Measurements from ENCODE around the gene SERPINA3.

Gene SERPINA3

GRCh38 chr14:94612580-94613554 lies 676 bp downstream of the SERPINA3 start:
- DNase-seq (ENCODE audit: low read depth in 2 of 3, low spot score in 2 of 3): no peak

DNA sequence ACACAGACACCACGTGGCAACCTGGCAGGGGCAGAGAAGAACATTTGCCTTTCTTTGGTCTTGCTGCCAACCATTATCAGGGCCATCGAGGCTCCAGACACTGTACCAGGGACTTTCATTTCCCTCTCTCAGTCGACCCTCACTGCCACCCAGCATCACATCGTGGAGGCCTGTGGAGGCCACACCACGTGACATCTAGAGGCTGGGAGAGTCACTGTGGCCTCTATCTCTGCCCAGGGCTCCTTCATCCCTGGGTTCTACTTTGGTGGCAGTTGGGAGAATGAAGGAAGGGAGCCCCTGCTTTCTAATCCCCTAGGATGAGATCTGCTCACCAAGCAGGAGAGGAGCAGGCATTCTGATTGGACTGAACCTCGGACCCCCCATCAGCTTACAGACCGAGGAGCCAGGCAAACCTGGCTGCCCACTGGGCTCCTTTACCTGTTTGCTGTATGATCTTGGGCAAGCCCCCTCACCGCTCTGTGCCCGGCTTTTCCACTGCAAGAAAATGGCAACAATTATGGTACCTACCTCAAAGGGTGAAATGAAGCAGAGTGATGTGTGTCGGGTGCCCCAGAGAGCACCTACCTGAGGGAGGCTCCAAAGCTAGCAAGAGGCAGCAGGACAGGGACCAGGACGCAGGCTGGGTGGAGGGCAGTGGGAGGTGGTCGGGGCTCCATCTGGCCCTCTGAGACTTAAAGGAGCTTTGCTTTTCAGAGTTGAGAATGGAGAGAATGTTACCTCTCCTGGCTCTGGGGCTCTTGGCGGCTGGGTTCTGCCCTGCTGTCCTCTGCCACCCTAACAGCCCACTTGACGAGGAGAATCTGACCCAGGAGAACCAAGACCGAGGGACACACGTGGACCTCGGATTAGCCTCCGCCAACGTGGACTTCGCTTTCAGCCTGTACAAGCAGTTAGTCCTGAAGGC lies 1.8 kb downstream of the SERPINA3 start:
- no peak for DNase-seq (ENCODE audit: low read depth in 2 of 3, low spot score in 2 of 3)

DNA sequence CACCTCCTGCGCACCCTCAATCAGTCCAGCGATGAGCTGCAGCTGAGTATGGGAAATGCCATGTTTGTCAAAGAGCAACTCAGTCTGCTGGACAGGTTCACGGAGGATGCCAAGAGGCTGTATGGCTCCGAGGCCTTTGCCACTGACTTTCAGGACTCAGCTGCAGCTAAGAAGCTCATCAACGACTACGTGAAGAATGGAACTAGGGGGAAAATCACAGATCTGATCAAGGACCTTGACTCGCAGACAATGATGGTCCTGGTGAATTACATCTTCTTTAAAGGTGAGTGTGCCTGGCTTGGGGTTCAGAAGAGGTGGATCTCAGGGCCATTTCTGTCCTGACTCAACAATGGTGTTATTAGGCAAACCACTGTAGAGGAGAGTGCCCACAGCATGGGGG lies 2.6 kb downstream of the SERPINA3 start:
- no peak for DNase-seq (ENCODE audit: low read depth in 2 of 3, low spot score in 2 of 3)

- DNase-seq (ENCODE audit: low read depth in 2 of 3, low spot score in 2 of 3): no peak
Observed at GRCh38 chr14:94615254-94615653, 3.1 kb downstream of the SERPINA3 start.

DNA sequence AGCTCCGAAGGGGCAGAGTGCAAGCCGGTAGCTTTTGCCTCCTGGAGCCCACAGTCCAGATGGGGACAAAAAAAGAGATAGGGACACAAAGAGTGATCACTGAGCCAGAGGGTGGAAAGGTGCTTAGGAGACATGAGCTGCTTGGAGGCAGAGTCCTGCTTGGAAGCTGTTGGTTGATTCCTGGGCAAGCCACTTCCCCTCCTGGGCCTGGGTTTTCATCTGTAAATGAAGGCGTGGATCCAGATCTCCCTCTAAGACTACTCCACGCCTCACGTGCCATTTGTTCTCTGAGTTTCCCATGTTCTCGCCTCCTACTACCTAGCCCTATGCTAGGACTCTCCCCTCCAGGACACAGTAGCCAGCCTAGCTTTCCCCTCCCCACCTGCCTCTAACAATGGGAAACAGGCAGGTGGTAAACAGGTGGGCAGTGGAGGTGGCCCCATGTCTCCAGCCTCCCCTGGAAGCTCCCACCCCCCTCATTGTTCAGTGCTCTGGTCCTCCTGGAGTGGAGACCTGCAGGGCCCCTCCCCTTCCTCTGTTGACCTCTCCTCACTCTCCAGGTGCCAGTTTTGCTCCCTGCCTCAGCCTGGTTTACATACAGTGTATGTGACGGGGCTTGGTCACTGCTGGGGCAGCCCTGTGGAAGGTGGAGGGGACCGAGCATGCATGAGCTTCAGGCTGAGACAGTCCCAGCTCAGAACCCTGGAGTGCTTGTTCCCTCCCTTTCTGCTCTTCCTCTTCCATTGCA lies 3.8 kb downstream of the SERPINA3 start:
- DNase-seq (ENCODE audit: low read depth in 2 of 3, low spot score in 2 of 3): no peak

GRCh38 chr14:94617366-94617941 lies 5.3 kb downstream of the SERPINA3 start:
- no peak for DNase-seq (ENCODE audit: low read depth in 2 of 3, low spot score in 2 of 3)

GRCh38 chr14:94617988-94618822 lies 6.0 kb downstream of the SERPINA3 start:
- no peak for DNase-seq (ENCODE audit: low read depth in 2 of 3, low spot score in 2 of 3)

DNA sequence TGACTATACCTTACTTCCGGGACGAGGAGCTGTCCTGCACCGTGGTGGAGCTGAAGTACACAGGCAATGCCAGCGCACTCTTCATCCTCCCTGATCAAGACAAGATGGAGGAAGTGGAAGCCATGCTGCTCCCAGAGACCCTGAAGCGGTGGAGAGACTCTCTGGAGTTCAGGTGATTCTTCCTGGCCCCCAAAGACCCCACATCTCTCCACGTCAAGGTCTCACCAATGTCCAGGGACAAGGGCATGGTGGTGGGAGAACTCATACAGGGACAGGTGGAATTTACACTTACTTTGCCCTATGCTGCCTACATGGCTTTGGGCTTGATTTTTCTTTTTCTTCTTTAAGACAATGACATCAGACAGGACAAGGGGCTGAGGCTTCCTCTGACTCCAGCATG lies 7.1 kb downstream of the SERPINA3 start:
- DNase-seq (ENCODE audit: low read depth in 2 of 3, low spot score in 2 of 3): no peak

DNA sequence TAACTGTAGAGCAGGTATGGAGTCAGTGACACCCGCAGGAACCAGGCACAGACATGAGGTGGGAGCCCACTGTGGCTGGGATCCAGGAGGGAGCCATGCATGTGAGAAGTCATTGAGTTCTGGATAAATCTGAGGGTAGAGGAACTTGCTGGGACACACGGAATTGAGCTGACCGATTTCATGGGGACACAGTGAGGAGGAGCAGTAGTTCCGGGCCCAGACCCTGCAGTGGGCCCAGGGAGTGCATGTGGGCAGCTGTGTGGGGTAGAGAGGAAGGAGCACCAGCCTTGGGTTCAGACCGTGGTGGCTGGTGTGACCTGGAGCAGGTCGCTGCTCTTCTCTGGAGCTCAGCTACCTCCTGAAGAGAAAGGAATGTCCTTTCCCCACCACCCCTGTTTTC lies 8.4 kb downstream of the SERPINA3 start:
- DNase-seq (ENCODE audit: low read depth in 2 of 3, low spot score in 2 of 3): no peak

DNA sequence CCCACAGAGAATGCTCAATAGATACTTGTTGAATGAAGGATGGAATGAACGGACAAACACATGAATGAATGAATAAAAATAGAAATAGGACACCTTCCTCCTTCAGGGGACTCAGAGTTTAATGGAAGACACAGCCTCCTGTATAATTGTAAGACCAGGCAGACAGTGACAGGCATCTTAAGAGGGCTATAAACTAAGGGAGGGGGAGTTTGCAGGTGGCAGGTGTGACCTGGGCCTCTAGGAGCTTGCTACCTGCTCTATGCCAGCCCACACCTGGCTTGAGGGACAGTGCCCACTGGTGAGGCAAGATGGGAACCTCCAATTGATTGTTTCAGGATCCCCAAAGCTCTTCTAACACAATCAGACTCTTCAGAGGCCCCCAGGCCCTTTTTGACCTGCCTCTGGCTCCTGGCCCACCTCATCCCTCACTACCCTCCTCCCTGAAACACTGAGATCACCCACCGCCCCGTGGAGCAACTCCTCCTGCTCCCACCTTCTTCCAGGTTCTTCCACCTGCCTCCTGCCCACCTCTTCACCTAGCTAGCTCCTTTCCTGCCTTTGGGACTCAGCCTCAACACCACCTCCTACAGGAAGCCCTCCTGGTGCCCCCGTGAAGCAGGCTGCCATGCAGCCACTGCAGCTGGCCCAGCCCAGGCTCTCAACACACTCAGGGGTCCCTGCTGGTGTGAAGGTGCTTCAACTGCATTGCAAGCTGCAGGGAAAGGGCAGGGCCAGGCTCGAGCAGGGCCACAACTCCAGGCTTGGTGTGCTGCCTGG lies 9.4 kb downstream of the SERPINA3 start:
- no peak for DNase-seq (ENCODE audit: low read depth in 2 of 3, low spot score in 2 of 3)

GRCh38 chr14:94622653-94623421 lies 10.6 kb downstream of the SERPINA3 start:
- DNase-seq (ENCODE audit: low read depth in 2 of 3, low spot score in 2 of 3): no peak

DNA sequence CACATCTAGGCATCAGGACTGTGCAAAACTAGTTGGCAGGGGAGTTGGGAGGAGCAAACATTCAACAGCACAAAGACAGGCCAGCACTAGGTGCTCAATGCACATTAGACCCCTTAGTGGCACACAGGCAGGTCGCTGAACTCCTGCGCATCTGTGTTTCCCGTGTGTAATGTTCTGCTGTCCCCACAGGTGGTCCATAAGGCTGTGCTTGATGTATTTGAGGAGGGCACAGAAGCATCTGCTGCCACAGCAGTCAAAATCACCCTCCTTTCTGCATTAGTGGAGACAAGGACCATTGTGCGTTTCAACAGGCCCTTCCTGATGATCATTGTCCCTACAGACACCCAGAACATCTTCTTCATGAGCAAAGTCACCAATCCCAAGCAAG lies 11.2 kb downstream of the SERPINA3 start:
- no peak for DNase-seq (ENCODE audit: low read depth in 2 of 3, low spot score in 2 of 3)

- no peak for DNase-seq (ENCODE audit: low read depth in 2 of 3, low spot score in 2 of 3)
Observed at GRCh38 chr14:94623856-94624499, 11.8 kb downstream of the SERPINA3 start.

DNA sequence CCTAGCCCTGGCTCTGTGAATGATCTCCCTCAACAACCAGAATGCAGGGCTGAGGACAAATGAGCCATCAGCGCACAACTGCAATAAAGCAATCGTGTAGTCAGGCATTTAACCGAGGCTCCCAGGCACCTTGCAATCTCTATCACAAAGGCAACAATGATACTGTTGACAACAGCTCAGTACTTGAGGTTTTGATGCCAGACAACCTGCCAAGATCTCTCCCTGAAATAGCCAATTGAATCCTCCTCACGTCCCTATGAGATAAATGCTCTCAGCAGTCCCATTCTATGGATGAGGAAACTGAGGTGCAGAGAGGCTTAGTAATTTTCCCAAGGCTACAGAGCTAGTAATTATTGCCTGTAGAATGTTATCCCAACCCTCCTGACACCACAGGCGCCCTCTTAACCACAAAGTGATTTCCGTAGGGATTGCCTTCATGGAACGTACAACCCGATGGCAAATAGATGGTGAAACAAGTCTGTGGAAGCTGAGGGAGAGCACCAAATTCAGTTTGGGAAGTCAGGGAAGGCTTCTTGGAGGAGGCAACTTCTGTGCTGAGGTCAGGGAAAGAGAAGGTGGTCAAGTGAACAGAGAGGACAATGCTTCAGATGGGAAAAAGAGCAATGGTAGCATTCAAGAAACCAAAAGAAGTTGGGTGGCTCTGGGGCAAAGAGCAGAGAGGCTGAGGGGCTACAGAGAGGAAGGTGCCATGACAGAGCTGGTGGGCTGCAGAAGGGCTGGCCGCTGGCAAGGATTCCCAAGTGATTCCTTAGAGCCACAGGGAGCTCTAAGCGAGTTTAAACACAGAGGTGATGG lies 12.6 kb downstream of the SERPINA3 start:
- no peak for DNase-seq (ENCODE audit: low read depth in 2 of 3, low spot score in 2 of 3)

DNA sequence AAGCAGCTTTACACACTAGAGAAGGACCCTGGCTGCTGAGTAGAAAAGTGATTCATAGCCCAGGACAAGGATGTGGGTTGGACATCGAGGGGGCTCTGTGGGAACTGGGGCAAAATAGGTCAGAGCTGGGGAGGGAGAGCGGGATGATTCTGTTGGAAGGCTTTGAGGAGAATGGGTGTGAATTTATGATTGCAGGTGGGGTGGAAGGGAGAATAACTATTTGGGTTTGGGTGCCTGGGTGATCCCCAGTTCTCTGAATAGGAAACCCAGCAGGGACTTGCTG lies 13.1 kb downstream of the SERPINA3 start:
- DNase-seq (ENCODE audit: low read depth in 2 of 3, low spot score in 2 of 3): no peak

GRCh38 chr14:94628578-94628977 lies 16.4 kb downstream of the SERPINA3 start:
- DNase-seq (ENCODE audit: low read depth in 2 of 3, low spot score in 2 of 3): no peak

DNA sequence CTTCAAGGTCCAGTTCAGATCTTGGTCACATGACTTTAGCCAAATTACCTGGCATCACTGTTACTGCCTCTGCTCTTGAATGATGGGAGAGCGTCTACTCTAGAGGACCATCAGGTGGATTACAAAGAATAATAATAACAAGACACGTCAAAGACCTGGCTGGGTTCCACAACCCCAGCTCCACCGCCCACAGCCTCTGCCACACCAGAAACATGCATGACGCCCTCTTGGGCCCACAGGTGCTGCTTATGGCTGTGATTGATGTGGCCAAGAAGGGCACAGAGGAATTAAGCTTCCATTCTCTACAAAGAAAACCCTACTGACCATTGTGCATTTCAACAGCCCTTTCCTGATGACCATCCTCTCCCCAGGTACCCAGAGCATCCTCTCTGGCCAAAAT lies 18.2 kb downstream of the SERPINA3 start:
- DNase-seq (ENCODE audit: low read depth in 2 of 3, low spot score in 2 of 3): no peak

All from activated CD8-positive, alpha-beta memory T cell treated with anti-CD3 and anti-CD28 coated beads for 48 hours (primary cell).